Esophagus squamous epithelium (tissue), 4 donors: Measurements from ENCODE around the gene SLC22A5.

Experiments
- CTCF ChIP-seq, 6 experiments: fragments of 450-650 bp in 4 of 6; fragments of 200-600 bp in 2 of 6; sonication (generic) in 2 of 6; IDR thresholded peaks; one replicate each; pipeline ENCODE4 v1.5.1; 2016 to 2019; ENCODE audit warnings: antibody characterized with exemption in 6 of 6, mild to moderate bottlenecking in 4 of 6, moderate library complexity in 4 of 6
- POLR2A ChIP-seq, 4 donors: fragments of 450-650 bp; IDR thresholded peaks; one replicate each; pipeline ENCODE4 v1.6.1; 2017; ENCODE audit warnings: antibody characterized with exemption in 4 of 4, mild to moderate bottlenecking in 4 of 4, moderate library complexity in 3 of 4

GRCh38 chr5:132355140-132355765, 14.3 kb upstream of the SLC22A5 start:
- no peak for TF ChIP-seq CTCF (IDR thresholded peaks at IDR 0.05)
- TF ChIP-seq POLR2A (IDR thresholded peaks at IDR 0.05): no peak
